ENCODE measurements around the gene DTNBP1. TPM values are rescaled to one million over a fixed set of nuclear protein-coding genes. Genes with fewer than 3 reads are reported as not detected.

DTNBP1 gene
- total and polyA plus RNA-seq, 2 of the 13 experiments (the other 11 are each of a cell fraction or from before 2014, with no cell fraction given) = 6.6 to 19.1 TPM

GRCh38 chr6:15491255-15491985, 171.4 kb downstream of the DTNBP1 start (continued):
- TF ChIP-seq NFAT5 (CRISPR knock-in tag; IDR thresholded peaks at IDR 0.05) (no peak), ZNF720 (CRISPR knock-in tag; IDR thresholded peaks at IDR 0.05) (no peak), ISL2 (CRISPR knock-in tag; IDR thresholded peaks at IDR 0.05) (no peak), TRIM22 (IDR thresholded peaks at IDR 0.05) (no peak), ZMAT5 (CRISPR knock-in tag; IDR thresholded peaks at IDR 0.05; ENCODE audit: borderline replicate concordance, low read depth) (no peak), ZNF264 (CRISPR knock-in tag; IDR thresholded peaks at IDR 0.05) (no peak), PTBP1 (IDR thresholded peaks at IDR 0.05; ENCODE audit: low read depth, low read length, poor library complexity, severe bottlenecking) (no peak), ZNF879 (CRISPR knock-in tag; IDR thresholded peaks at IDR 0.05) (no peak), KAT8 (CRISPR knock-in tag; IDR thresholded peaks at IDR 0.05) (peak; percentile 59), MTF2 (CRISPR knock-in tag; IDR thresholded peaks at IDR 0.05; ENCODE audit: borderline replicate concordance) (no peak), MAFG (CRISPR knock-in tag; IDR thresholded peaks at IDR 0.05) (no peak), ZNF441 (CRISPR knock-in tag; IDR thresholded peaks at IDR 0.05; ENCODE audit: borderline replicate concordance) (no peak), ZNF577 (CRISPR knock-in tag; IDR thresholded peaks at IDR 0.05; ENCODE audit: borderline replicate concordance, low read depth) (no peak), ZNF740 (CRISPR knock-in tag; IDR thresholded peaks at IDR 0.05) (no peak), KLF12 (CRISPR knock-in tag; IDR thresholded peaks at IDR 0.05; ENCODE audit: borderline replicate concordance) (no peak), SNAPC2 (CRISPR knock-in tag; IDR thresholded peaks at IDR 0.05) (no peak), SP4 (CRISPR knock-in tag; IDR thresholded peaks at IDR 0.05) (peak; percentile 38; the same call in 1 of the 2 replicates), ZNF883 (CRISPR knock-in tag; IDR thresholded peaks at IDR 0.05; ENCODE audit: not compliant biosample characterization) (no peak), ZNF12 (CRISPR knock-in tag; IDR thresholded peaks at IDR 0.05) (no peak), MAF1 (CRISPR knock-in tag; IDR thresholded peaks at IDR 0.05; ENCODE audit: borderline replicate concordance) (no peak), XRCC5 (optimal IDR thresholded peaks at IDR 0.05; ENCODE audit: low read length) (peak; percentile 88), ZNF589 (CRISPR knock-in tag; conservative IDR thresholded peaks at IDR 0.05) (no peak), MEIS2 (CRISPR knock-in tag; IDR thresholded peaks at IDR 0.05) (peak; percentile 96), ETV5 (CRISPR knock-in tag; IDR thresholded peaks at IDR 0.05; ENCODE audit: borderline replicate concordance) (no peak; the same call in 1 of the 2 replicates), ZNF451 (CRISPR knock-in tag; IDR thresholded peaks at IDR 0.05) (no peak)

All from HepG2 (cell line).